HCT116 (cell line): ENCODE measurements around the gene ANKRD44. TPM values are rescaled to one million over a fixed set of nuclear protein-coding genes. Genes with fewer than 3 reads are reported as not detected.

Experiments used
- ATAC-seq: fragments of 200-7000 bp; cut with Tn5 transposase; 2 replicates; pipeline ENCODE4 v1.9.1; 2020; ENCODE audit warnings: mild to moderate bottlenecking, moderate library complexity
- BruUV-seq: library from RNA; stranded (reverse); fragments of 400-500 nt; replicated peaks from 2 replicates; lab custom pipeline; 2021; lab: Mats Ljungman, UMichigan
- CTCF ChIA-PET: fragments of 300-600 bp; sonication (Branson Sonifier 250); formaldehyde crosslinking; loops from one replicate; lab custom pipeline; 2021; ENCODE audit warnings: antibody characterized with exemption; lab: Charles Lee
- POLR2A ChIA-PET: fragments of 300-600, 350-600 bp; sonication (Branson Sonifier 250); formaldehyde crosslinking; loops from one replicate; lab custom pipeline; 2021; ENCODE audit warnings: antibody characterized with exemption; lab: Charles Lee
- RAD21 ChIA-PET, 2 experiments: fragments of 300-600 bp; sonication (Branson Sonifier 250); formaldehyde crosslinking; loops; one replicate each; lab custom pipeline; 2023; ENCODE audit warnings: low total read pairs in 2 of 2; ENCODE audit not compliant: uncharacterized antibody in 2 of 2, unreplicated experiment in 2 of 2, low non-redundant PET in 1 of 2; lab: Charles Lee
- DNase-seq: peaks from one replicate; pipeline ENCODE4 v3.0.0-alpha.2; 2010; ENCODE audit warnings: low read depth, low spot score
- H2AFZ ChIP-seq: fragments of 200-600 bp; shearing (Covaris generic), sonication (generic); 2 replicates; pipeline ENCODE4 v1.6.1; 2017; ENCODE audit warnings: low read depth, mixed run types, mixed read lengths, antibody characterized with exemption, low read length; ENCODE audit not compliant: poor library complexity, severe bottlenecking
- H3K27ac ChIP-seq: 2 replicates; pipeline ENCODE4 v1.5.1; 2012; ENCODE audit warnings: low read depth, low read length
- H3K27me3 ChIP-seq: fragments of 200-600 bp; sonication (generic); 2 replicates; pipeline ENCODE4 v1.6.1; 2016; ENCODE audit warnings: mixed run types, low read length, mixed read lengths; ENCODE audit not compliant: insufficient read depth
- H3K36me3 ChIP-seq, 2 experiments: fragments of 200-500 bp in 1 of 2; fragments of 200-600 bp in 1 of 2; sonication (Bioruptor generic) in 1 of 2; sonication (generic) in 1 of 2; 2 replicates each; pipeline versions ENCODE4 v1.5.1 to v1.6.1; 2014 to 2016; ENCODE audit warnings: low read length in 2 of 2, inconsistent platforms in 1 of 2, mixed read lengths in 1 of 2, mixed run types in 1 of 2; ENCODE audit not compliant: insufficient read depth in 2 of 2, control insufficient read depth in 1 of 2
- H3K4me1 ChIP-seq, 2 experiments: fragments of 200-600 bp in 1 of 2; sonication (generic) in 1 of 2; 2 replicates each; pipeline versions ENCODE4 v1.5.1 to v1.6.1; 2012 to 2017; ENCODE audit warnings: low read length in 2 of 2, inconsistent platforms in 1 of 2, mild to moderate bottlenecking in 1 of 2, mixed read lengths in 1 of 2, mixed run types in 1 of 2, moderate library complexity in 1 of 2; ENCODE audit not compliant: insufficient read depth in 2 of 2, control insufficient read depth in 1 of 2
- H3K4me2 ChIP-seq: fragments of 200-600 bp; sonication (generic); 2 replicates; pipeline ENCODE4 v1.6.1; 2017; ENCODE audit warnings: mixed run types, low read length, mixed read lengths
- H3K4me3 ChIP-seq, 2 experiments: fragments of 200-600 bp in 1 of 2; sonication (generic) in 1 of 2; replicated peaks in 1 of 2; 2 replicates each; pipeline ENCODE4 v1.5.1; 2011 to 2016; ENCODE audit warnings: low read length in 2 of 2, control low read depth in 1 of 2, low read depth in 1 of 2, mild to moderate bottlenecking in 1 of 2, mixed read lengths in 1 of 2, mixed run types in 1 of 2
- H3K79me2 ChIP-seq: fragments of 200-600 bp; sonication (generic); 2 replicates; pipeline ENCODE4 v1.6.1; 2017; ENCODE audit warnings: mild to moderate bottlenecking, mixed run types, low read length, moderate library complexity, mixed read lengths; ENCODE audit not compliant: insufficient read depth
- H3K9ac ChIP-seq: fragments of 200-600 bp; sonication (generic); 2 replicates; pipeline ENCODE4 v1.6.1; 2016; ENCODE audit warnings: low read length, mixed read lengths
- H3K9me2 ChIP-seq: fragments of 200-600 bp; sonication (generic), shearing (Covaris generic); 2 replicates; pipeline ENCODE4 v1.6.1; 2017; ENCODE audit warnings: mixed run types, mild to moderate bottlenecking, moderate library complexity; ENCODE audit not compliant: insufficient read depth
- H3K9me3 ChIP-seq, 2 experiments: fragments of 200-500 bp in 1 of 2; fragments of 200-600 bp in 1 of 2; sonication (Bioruptor generic) in 1 of 2; sonication (generic) in 1 of 2; 2 replicates each; pipeline ENCODE4 v1.6.1; 2014 to 2017; ENCODE audit warnings: low read length in 2 of 2, mixed read lengths in 2 of 2, inconsistent platforms in 1 of 2, low read depth in 1 of 2, mild to moderate bottlenecking in 1 of 2, mixed run types in 1 of 2, moderate library complexity in 1 of 2; ENCODE audit not compliant: control insufficient read depth in 1 of 2, insufficient read depth in 1 of 2
- H4K20me1 ChIP-seq: fragments of 200-600 bp; sonication (generic), shearing (Covaris generic); 2 replicates; pipeline ENCODE4 v1.6.1; 2017; ENCODE audit warnings: mixed run types, mild to moderate bottlenecking, moderate library complexity; ENCODE audit not compliant: insufficient read depth
- EGR1 ChIP-seq: IDR thresholded peaks from 2 replicates; pipeline ENCODE4 v1.6.1; 2012; ENCODE audit warnings: low read depth
- FOSL1 ChIP-seq: IDR thresholded peaks from 2 replicates; pipeline ENCODE4 v1.6.1; 2012; ENCODE audit warnings: low read depth
- JUND ChIP-seq: IDR thresholded peaks from 2 replicates; pipeline ENCODE4 v1.6.1; 2012
- MAX ChIP-seq: IDR thresholded peaks from 2 replicates; pipeline ENCODE4 v1.6.1; 2012
- POLR2AphosphoS5 ChIP-seq: IDR thresholded peaks from 2 replicates; pipeline ENCODE4 v1.6.1; 2011; ENCODE audit warnings: mild to moderate bottlenecking, low read depth, low read length, moderate library complexity
- SP1 ChIP-seq: IDR thresholded peaks from 2 replicates; pipeline ENCODE4 v1.6.1; 2012; ENCODE audit warnings: low read depth
- SRF ChIP-seq: IDR thresholded peaks from 2 replicates; pipeline ENCODE4 v1.6.1; 2012; ENCODE audit warnings: low read depth
- ZFX ChIP-seq: fragments of 450-650 bp; IDR thresholded peaks from 2 replicates; pipeline ENCODE4 v1.6.1; 2017
- intact Hi-C: fragments of 100-400 bp; cut with micrococcal nuclease; formaldehyde crosslinking; loops from 2 replicates; pipeline ENCODE4 v1.10.0; 2022
- total RNA-seq: library from RNA; stranded (reverse); gene quantifications from one replicate; pipeline ENCODE4 v1.2.1, GENCODE V29; 2021; ENCODE audit not compliant: unreplicated experiment

ANKRD44 gene
- total RNA-seq, 1 experiment from 2014 or later = 2.7 TPM

DNA sequence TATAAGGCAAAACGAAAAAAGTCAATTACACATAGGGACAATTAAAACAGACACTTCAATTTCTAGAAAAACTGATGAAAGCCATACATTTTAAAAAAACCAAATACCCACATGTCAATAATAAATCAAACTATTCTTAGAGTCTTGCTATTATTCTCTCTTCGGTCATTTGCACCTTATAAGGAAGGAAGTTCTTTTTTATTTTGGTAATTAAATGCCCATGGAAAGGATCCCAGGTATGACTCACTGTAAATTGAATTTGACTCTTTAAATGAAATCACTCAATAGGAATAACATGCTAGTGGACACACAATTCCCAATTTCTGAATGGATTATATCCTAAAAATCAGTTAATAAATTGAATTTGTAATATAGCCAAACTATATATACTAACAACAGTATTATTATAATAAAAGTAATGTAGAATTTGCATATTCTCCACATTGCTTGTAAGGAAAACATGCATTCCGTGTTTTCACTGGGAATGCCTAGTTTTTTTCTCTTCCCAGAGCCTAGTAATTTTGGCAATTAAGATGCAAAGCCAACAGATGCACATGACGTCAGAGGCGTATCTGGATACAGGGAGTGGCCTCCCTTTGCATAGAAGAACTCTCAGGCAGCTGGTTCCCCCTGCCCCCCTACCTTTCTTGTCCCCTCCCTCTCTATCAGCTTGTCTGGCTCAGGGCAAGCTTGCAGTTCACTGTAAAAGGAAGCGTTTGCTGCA lies 230.6 kb downstream of the ANKRD44 start:
- no peak overlapping the region for H3K9ac ChIP-seq
- BruUV-seq = no TSS peak
- POLR2A ChIA-PET = no interaction called here
- no peaks in the 10 kb centered on the region for H3K36me3 ChIP-seq
- H3K27ac ChIP-seq = no peak overlapping the region
- no peaks in the 10 kb centered on the region for H3K27me3 ChIP-seq
- ATAC-seq (no peak), DNase-seq (no peak)
- CTCF ChIA-PET = no interaction called here
- no peaks in the 10 kb centered on the region for H3K79me2 ChIP-seq
- H2AFZ ChIP-seq = no peak overlapping the region
- peaks cover 2 to 3% of the 10 kb centered on the region in 2 experiments; a peak in 2 of 4 replicates for H3K4me1 ChIP-seq
- H3K9me2 ChIP-seq = no peaks in the 10 kb centered on the region
- TF ChIP-seq FOSL1 = peak; percentile 38; the same call in 1 of the 2 replicates
- TF ChIP-seq SRF = peak; percentile 43; the same call in 1 of the 2 replicates
- no peak for TF ChIP-seq EGR1
- TF ChIP-seq POLR2AphosphoS5 = no peak
- TF ChIP-seq JUND = no peak
- no peak for TF ChIP-seq MAX
- H3K9me3 ChIP-seq = no peaks in the 10 kb centered on the region
- H3K4me3 ChIP-seq = no peak overlapping the region
- H4K20me1 ChIP-seq = no peaks in the 10 kb centered on the region
- RAD21 ChIA-PET = no interaction called here
- H3K4me2 ChIP-seq = no peak overlapping the region
- intact Hi-C loops = no loop called here

- H3K4me3 ChIP-seq = no peak overlapping the region
- H3K4me1 ChIP-seq = peaks cover 2 to 3% of the 10 kb centered on the region in 2 experiments; a peak in 2 of 4 replicates
- ChIA-PET POLR2A (no interaction called here), RAD21 (no interaction called here), CTCF (no interaction called here)
- TF ChIP-seq SP1 (no peak), ZFX (no peak)
- no peaks in the 10 kb centered on the region for H3K36me3 ChIP-seq
- no peaks in the 10 kb centered on the region for H3K9me2 ChIP-seq
- ATAC-seq (no peak), DNase-seq (no peak)
- BruUV-seq = no TSS peak
- intact Hi-C loops = no loop called here
- no peak overlapping the region for H3K9ac ChIP-seq
- H3K4me2 ChIP-seq = no peak overlapping the region
- no peaks in the 10 kb centered on the region for H4K20me1 ChIP-seq
- no peak overlapping the region for H3K27ac ChIP-seq
- H2AFZ ChIP-seq = no peak overlapping the region
- no peaks in the 10 kb centered on the region for H3K9me3 ChIP-seq
- H3K79me2 ChIP-seq = no peaks in the 10 kb centered on the region
- no peaks in the 10 kb centered on the region for H3K27me3 ChIP-seq
Observed at GRCh38 chr2:197079414-197079813, 231.2 kb downstream of the ANKRD44 start.
